GM12891 (cell line): ENCODE measurements around the gene RBFOX1.

ENCODE experiments used
- DNase-seq: peaks from one replicate; pipeline ENCODE4 v3.0.0; 2011; ENCODE audit warnings: low spot score; ENCODE audit not compliant: insufficient read length
- FAIRE-seq: peaks from 2 replicates; lab custom pipeline; 2011; peaks lifted over from hg19 to GRCh38; lab: Jason Lieb, UNC
- PAX5 ChIP-seq: IDR thresholded peaks from 2 replicates; pipeline ENCODE4 v1.6.1; 2011; ENCODE audit warnings: low read length, moderate library complexity, mild to moderate bottlenecking; ENCODE audit not compliant: insufficient read depth, severe bottlenecking
- POLR2A ChIP-seq: IDR thresholded peaks from 2 replicates; pipeline ENCODE4 v1.6.1; 2011; ENCODE audit warnings: low read depth, low read length, control low read depth
- POLR2AphosphoS5 ChIP-seq: IDR thresholded peaks from 2 replicates; pipeline ENCODE4 v1.6.1; 2011; ENCODE audit warnings: low read depth, low read length, control low read depth
- POU2F2 ChIP-seq: IDR thresholded peaks from 2 replicates; pipeline ENCODE4 v1.6.1; 2011; ENCODE audit warnings: low read depth, mild to moderate bottlenecking, control low read depth, low read length, moderate library complexity
- SPI1 ChIP-seq: IDR thresholded peaks from 2 replicates; pipeline ENCODE4 v1.6.1; 2011; ENCODE audit warnings: low read depth, low read length, control low read depth
- TAF1 ChIP-seq: IDR thresholded peaks from 2 replicates; pipeline ENCODE4 v1.6.1; 2011; ENCODE audit warnings: low read depth, low read length, control low read depth

RBFOX1 gene

DNA sequence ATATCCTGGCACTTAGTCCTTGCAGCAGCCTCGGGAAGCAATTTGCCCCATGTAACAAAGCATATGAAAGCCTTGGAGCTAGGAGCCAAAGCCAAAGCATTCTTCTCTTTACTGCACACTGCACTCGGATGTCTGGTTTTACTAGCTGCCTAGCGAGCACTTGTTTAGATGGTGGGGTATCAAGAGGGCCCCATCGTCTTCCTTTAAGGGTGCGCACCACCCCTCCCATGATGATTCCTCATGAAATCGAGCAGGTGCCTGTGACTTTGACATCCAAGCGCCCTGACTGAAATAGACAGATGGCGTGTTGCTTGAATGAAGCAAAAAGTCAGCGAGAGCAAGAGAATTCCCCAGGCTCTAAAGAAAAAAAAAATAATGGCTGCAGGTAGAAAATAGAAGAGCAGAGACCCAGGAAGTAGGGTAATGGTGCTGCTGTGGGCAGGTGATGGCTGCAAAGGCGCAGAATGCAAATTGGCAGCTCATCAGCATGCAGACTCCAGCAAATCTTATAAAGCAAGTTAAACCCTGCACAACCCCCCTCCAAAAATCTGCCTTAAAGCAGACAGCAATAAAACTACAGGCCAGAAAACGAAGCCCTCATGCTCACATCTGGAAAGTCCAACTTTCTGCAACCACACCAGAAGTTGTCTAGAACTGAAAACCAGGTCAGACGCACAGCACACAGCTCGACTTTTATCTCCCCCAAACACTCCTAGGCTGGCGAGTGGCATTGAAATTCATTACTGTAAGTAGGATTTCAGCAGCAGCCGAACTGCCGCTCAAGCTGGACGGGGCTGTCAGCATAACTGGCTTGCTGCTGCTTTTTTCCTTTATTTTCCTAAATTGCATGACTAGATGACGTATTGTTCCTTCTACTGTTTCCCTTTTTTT lies 384.3 kb downstream of the RBFOX1 start:
- FAIRE-seq (no peak), DNase-seq (no peak)
- TF ChIP-seq SPI1 (no peak), POU2F2 (no peak), POLR2AphosphoS5 (no peak), POLR2A (no peak), PAX5 (no peak), TAF1 (no peak)

DNA sequence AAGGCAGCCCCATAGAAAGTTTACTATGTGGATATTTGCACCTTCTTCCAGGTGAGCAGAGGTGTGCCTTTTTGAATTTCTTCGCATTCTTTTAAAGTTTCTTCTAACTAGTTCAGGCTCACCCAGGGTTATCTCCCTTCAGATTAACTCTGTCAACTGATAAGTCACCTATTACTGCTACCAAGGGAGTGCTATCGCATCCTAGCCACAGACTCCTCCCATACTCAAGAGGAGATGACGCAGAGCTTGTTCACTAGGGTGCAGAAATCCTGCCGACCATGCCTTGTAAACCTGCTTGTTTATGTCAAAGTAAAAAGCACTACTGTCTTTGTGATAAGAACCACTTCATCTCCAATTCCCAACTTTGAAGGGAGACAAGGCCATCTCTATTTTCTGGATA lies 390.1 kb downstream of the RBFOX1 start:
- TF ChIP-seq SPI1 (no peak), PAX5 (no peak), POLR2AphosphoS5 (no peak)
- FAIRE-seq (no peak), DNase-seq (no peak)

DNA sequence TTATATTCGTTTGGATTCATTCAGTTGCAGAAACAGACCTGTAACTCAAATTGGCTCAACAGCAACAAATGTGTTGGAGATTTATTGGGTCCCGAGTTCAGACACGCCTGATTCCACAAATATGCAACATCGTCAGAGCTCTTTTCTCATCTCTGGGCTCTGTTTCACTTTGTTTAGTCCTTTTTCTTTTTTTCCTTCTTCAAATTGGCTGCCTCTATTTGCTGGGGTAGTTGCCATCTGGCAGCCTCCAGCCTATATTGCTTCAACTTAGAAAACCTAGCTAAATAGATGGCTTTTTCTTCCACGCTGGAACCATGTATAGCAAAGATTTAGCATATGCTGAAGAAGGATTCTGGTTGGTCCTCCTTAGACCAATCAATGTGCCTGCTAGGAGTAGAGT lies 398.5 kb downstream of the RBFOX1 start:
- FAIRE-seq (no peak), DNase-seq (no peak)
- TF ChIP-seq TAF1 (no peak), SPI1 (no peak), POLR2A (no peak), POU2F2 (no peak), PAX5 (no peak), POLR2AphosphoS5 (no peak)

DNA sequence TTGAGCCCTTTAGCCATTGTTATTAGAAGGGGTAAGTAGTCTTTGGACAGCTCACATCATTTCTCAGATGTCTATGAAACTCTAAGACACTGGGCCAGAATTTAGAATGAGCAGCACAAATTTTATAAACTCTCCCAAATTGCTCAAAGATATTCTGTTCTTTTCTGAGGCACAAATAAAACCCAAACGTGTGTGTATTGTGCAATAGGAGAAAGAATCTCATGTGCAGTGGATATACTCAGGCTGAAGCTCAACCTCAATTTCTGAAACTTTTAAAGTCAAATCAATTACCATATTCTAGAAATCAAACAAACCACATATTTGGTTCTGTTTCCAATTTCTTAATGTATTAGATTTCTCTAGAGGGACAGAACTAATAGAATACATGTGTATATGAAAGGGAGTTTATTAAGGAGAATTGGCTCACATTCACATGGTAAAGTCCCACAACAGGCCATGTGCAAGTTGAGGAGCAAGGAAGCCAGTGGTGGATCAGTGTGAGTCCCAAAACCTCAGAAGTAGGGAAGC lies 403.6 kb downstream of the RBFOX1 start:
- DNase-seq (no peak), FAIRE-seq (no peak)
- TF ChIP-seq TAF1 (no peak), POLR2AphosphoS5 (no peak), SPI1 (no peak), POU2F2 (no peak), POLR2A (no peak), PAX5 (no peak)

DNA sequence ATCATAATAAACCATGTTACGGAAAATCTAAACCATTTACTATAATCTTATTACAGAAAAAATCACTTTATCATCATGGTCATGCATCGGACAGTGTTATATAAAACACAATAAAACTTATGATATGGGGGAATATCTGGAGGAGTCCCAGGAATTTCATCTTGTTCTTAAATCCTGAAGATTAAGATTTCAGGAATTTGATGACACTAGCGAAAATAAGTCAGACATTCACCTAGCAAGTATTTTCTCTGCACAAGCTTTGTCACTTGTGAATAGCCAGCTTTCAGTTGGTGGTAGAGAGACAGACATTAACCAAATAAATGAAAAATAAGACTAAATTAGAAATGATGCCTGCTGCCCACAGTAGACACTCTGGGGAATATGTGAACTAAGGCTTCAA lies 410.0 kb downstream of the RBFOX1 start:
- no peak for DNase-seq
- TF ChIP-seq SPI1: no peak
- no peak for TF ChIP-seq PAX5
- TF ChIP-seq TAF1: no peak
- FAIRE-seq: no peak

DNA sequence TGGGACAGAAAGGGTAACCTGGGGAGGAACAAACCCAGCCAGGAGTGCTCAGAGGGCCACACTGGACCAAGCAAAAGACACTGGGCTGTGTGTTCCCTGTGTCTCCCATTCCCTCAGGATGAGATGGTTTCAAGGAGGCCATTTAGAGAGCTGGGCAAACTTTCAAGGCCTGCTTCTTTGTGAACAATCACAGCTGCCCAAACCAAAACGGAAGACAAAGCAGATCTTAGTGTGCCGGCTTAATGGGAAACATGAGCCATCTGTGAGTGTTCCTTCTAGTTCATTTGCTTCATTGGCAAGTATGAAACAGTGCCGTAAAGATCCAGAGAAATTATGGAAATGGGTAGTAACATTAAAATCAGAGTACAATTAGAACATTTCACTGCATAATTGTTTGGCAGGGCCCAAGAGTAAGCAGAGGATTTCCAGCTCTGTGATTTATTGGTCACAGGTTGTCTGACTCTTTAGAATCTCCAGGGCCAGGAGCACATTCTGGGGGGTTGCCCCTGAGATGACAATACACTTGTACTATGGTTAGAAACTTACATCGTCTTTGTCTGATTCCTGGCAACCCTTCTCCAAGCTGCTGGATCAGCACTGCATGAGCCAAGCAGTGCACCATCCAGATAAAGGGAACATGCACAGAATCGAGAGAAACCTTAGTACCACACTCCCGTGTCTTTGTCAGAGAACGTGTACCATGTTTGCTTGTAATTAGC lies 412.1 kb downstream of the RBFOX1 start:
- FAIRE-seq (no peak), DNase-seq (no peak)
- no peak for TF ChIP-seq POLR2A
- no peak for TF ChIP-seq POU2F2
- no peak for TF ChIP-seq TAF1
- TF ChIP-seq PAX5: no peak
- no peak for TF ChIP-seq SPI1
- TF ChIP-seq POLR2AphosphoS5: no peak

DNA sequence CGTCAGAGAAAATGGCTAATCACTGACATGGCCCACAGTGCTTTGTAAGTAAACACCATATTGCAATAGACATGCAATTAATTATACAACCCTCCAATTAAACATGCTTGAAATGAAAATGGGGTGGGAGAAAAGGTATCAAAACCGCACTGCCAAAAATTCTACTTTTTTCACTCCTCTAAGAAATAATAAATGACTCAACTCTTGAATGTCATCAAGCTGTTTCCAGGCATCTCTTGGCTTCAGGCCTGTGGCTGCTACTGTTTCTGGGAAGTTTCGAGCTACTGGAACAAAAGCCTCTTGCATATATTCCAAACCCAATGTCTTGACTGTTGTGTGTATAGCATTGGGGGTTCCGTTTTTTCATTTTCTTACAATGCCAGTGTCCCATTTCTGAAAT lies 412.6 kb downstream of the RBFOX1 start:
- DNase-seq: no peak
- TF ChIP-seq SPI1 (no peak), POLR2AphosphoS5 (no peak), PAX5 (no peak), POU2F2 (no peak), TAF1 (no peak), POLR2A (no peak)
- FAIRE-seq: no peak

DNA sequence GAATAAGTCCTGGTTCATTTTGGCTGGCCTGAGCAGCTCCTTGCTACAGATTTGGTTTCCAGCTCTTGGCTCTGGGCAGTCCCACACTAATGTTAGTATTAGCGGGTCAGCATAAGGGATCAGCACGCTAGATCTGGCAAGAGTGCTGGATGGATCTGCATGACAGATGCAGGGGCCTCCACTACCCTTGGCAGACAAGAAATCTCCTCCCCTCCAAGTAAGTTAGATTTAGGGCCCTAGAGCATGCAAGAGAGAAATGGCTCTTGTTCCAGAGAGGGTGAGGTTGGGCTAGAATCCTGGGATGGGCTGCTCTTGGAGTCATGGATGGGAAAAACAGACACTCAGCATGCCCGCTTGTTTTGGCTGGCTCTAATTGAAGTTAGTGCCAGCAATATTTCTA lies 414.3 kb downstream of the RBFOX1 start:
- FAIRE-seq (no peak), DNase-seq (no peak)
- TF ChIP-seq POU2F2 (no peak), PAX5 (no peak), POLR2A (no peak), POLR2AphosphoS5 (no peak), TAF1 (no peak), SPI1 (no peak)

DNA sequence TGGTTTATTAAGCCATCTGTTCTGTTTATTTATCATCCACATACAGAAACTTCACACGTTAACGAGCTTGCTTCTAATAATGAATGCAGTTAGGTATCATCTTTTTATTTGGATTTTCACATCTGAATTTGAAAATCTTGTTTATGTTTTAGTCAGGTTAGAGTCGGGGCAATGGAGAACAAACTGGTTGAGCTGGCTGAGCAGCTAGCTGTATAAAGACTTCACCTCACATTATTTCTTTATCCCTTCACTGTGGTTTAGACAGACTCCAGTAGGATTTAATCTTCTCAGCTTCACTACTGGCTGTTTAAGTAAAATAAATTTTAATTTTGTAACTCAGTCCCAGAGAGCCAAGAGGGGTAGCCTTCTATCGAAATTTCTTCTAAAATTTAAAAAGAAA lies 415.9 kb downstream of the RBFOX1 start:
- FAIRE-seq (no peak), DNase-seq (no peak)
- TF ChIP-seq PAX5 (no peak), TAF1 (no peak), SPI1 (no peak), POLR2AphosphoS5 (no peak), POLR2A (no peak), POU2F2 (no peak)

DNA sequence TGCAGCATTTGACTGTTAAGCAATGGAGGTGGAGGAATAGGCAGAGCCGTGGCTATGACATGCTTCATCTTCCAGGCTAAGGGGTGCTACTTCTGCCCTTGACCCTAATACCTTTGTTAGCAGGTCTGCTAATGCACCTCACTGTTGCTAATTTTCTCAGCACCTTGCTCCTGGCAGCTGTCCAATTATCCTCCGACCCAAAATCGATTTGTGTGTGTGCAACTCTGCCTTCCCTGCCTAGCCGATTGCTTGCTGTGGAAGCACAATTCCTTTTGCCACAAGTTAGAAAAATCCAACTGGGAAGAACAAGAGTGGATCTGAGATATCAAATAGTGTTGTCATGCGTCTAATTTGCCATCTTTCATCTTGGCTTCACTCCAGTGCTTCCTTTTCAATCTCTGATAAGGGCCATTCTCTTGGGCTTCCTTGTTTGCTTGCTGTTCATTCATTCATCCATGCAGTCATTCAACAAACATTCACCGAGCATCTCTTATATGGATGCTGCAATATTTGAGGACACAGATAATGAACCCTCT lies 422.8 kb downstream of the RBFOX1 start:
- TF ChIP-seq SPI1 (no peak), POU2F2 (no peak), PAX5 (no peak), TAF1 (no peak), POLR2A (no peak), POLR2AphosphoS5 (no peak)
- DNase-seq (no peak), FAIRE-seq (no peak)
